Measurements from ENCODE around the gene GBF1. TPM values are rescaled to one million over a fixed set of nuclear protein-coding genes. Genes with fewer than 3 reads are reported as not detected.
A peak's percentile ranks its signal among the peaks of the same experiment; 100 is the strongest.

The GBF1 gene
- total and polyA plus RNA-seq, 2 of the 13 experiments (the other 11 are each of a cell fraction or from before 2014, with no cell fraction given), result 17.1 to 21.9 TPM

- TF ChIP-seq ARID3A (IDR thresholded peaks at IDR 0.05; ENCODE audit: low read depth, low read length) (peak; percentile 30; the same call in 1 of the 2 replicates), FOXC1 (CRISPR knock-in tag; IDR thresholded peaks at IDR 0.05; ENCODE audit: borderline replicate concordance) (peak; percentile 54; the same call in 1 of the 2 replicates), TCF12 (IDR thresholded peaks at IDR 0.05) (no peak), TCF12 (CRISPR knock-in tag; IDR thresholded peaks at IDR 0.05) (no peak), ZFP90 (CRISPR knock-in tag; IDR thresholded peaks at IDR 0.05; ENCODE audit: borderline replicate concordance) (peak; percentile 67; the same call in 1 of the 2 replicates), PAX8 (CRISPR knock-in tag; IDR thresholded peaks at IDR 0.05; ENCODE audit: borderline replicate concordance) (no peak), BRCA1 (CRISPR knock-in tag; IDR thresholded peaks at IDR 0.05) (0 out of 2 replicates have a peak, but pooled peaks have one; percentile 47), ZNF883 (CRISPR knock-in tag; IDR thresholded peaks at IDR 0.05; ENCODE audit: not compliant biosample characterization) (peak; percentile 46), ZNF597 (CRISPR knock-in tag; IDR thresholded peaks at IDR 0.05) (no peak), USF2 (IDR thresholded peaks at IDR 0.05; ENCODE audit: low read depth, low read length) (no peak), USF2 (CRISPR knock-in tag; IDR thresholded peaks at IDR 0.05; ENCODE audit: borderline replicate concordance) (no peak), ZNF543 (CRISPR knock-in tag; IDR thresholded peaks at IDR 0.05) (no peak), FOXK1 (CRISPR knock-in tag; IDR thresholded peaks at IDR 0.05; ENCODE audit: borderline replicate concordance, low read depth) (0 out of 2 replicates have a peak, but pooled peaks have one; percentile 13), POLR2G (IDR thresholded peaks at IDR 0.05; ENCODE audit: low read depth, low read length) (peak; percentile 89), ZNF263 (CRISPR knock-in tag; IDR thresholded peaks at IDR 0.05) (no peak), THAP9 (CRISPR knock-in tag; IDR thresholded peaks at IDR 0.05; ENCODE audit: borderline replicate concordance) (peak; percentile 98), ZNF574 (CRISPR knock-in tag; IDR thresholded peaks at IDR 0.05) (peak; percentile 78)
These were observed at the start of gene GBF1 (continued) for GRCh38 chr10:102245082-102245931.
